ENCODE results near the gene CNOT1. TPM values are rescaled to one million over a fixed set of nuclear protein-coding genes. Genes with fewer than 3 reads are reported as not detected.

Gene CNOT1
- total RNA-seq, 2 donors from 2014 or later: 295 to 315 TPM

GRCh38 chr16:58515871-58516767, 113.5 kb downstream of the CNOT1 start:
- ATAC-seq (replicated peaks in 1 of 2): peak; percentile 67 to 69
- H3K4me3 Mint-ChIP-seq: peak overlapping the region; percentile 91 to 95
- H3K27ac Mint-ChIP-seq: no peak overlapping the region
- H3K27me3 Mint-ChIP-seq (ENCODE audit: low read depth): no peaks in the 10 kb centered on the region
- peaks cover 3 to 6% of the 10 kb centered on the region in 2 donors for H3K36me3 Mint-ChIP-seq (ENCODE audit: insufficient read depth in 2 of 2)
- H3K9me3 Mint-ChIP-seq: no peaks in the 10 kb centered on the region
- peaks cover 49% of the 10 kb centered on the region for H3K4me1 Mint-ChIP-seq (ENCODE audit: low read depth)
- peak; percentile 55 to 60 for DNase-seq

DNA sequence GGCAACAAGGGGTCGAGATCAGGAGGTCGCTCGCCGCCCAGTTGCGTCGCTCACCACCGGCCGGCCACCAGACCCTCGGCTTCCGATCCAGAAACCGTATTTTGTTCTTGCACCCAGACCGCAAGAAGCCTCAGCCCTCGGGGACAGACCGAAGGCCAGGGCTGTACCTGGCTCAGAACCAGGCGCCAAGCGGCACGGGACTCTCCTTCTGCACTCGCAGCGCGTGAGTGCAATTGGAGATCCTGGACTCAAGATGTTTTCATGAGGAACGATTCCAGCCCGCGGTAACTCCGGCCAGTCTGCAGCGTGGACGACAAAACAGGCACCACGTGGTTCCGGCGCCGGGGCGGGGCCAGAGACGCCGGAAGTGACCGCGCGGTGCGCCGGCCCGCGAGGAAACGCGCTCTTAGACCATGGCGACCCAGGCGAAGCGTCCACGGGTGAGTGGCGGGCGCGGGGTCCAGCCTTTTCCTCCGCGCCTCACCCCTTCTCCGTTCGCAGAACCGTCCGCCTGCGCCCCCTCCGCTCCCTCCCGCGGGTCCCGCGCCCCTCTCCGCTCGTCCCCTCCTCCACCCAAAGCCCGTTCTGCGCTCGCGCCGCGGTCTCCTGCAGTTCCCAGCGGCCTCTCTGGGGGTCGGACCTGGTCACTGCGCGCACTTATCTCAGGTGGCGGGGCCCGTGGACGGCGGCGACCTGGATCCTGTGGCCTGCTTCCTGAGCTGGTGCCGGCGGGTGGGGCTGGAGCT, 114.3 kb downstream of the CNOT1 start, which contains the start of gene SETD6:
TSS of gene SETD6 (plus strand) at position 393 of the 746 bp plus-strand sequence. CDS start at position 414, 21 bp downstream.
- peaks cover 2 to 3% of the 10 kb centered on the region in 2 donors for H3K36me3 Mint-ChIP-seq (ENCODE audit: insufficient read depth in 2 of 2)
- DNase-seq (peak; percentile 84 to 90), ATAC-seq (replicated peaks in 1 of 2) (peak; percentile 84 to 86)
- H3K4me1 Mint-ChIP-seq (ENCODE audit: low read depth): peaks cover 44% of the 10 kb centered on the region
- no peaks in the 10 kb centered on the region for H3K27me3 Mint-ChIP-seq (ENCODE audit: low read depth)
- peak within 1 kb of the TSS; percentile 91 to 95 for H3K4me3 Mint-ChIP-seq
- peak within 1 kb of the TSS; percentile 91 for H3K27ac Mint-ChIP-seq
- H3K9me3 Mint-ChIP-seq: no peaks in the 10 kb centered on the region

GRCh38 chr16:58513874-58514273, 115.8 kb downstream of the CNOT1 start:
- Mint-ChIP-seq H3K9me3 (no peaks in the 10 kb centered on the region), H3K27me3 (ENCODE audit: low read depth) (no peaks in the 10 kb centered on the region), H3K27ac (peak overlapping the region; percentile 42), H3K36me3 (ENCODE audit: insufficient read depth in 2 of 2) (peaks cover 2 to 3% of the 10 kb centered on the region in 2 donors), H3K4me1 (ENCODE audit: low read depth) (peaks cover 40% of the 10 kb centered on the region), H3K4me3 (no peak overlapping the region)
- no peak for DNase-seq
- ATAC-seq (replicated peaks in 1 of 2): no peak

DNA sequence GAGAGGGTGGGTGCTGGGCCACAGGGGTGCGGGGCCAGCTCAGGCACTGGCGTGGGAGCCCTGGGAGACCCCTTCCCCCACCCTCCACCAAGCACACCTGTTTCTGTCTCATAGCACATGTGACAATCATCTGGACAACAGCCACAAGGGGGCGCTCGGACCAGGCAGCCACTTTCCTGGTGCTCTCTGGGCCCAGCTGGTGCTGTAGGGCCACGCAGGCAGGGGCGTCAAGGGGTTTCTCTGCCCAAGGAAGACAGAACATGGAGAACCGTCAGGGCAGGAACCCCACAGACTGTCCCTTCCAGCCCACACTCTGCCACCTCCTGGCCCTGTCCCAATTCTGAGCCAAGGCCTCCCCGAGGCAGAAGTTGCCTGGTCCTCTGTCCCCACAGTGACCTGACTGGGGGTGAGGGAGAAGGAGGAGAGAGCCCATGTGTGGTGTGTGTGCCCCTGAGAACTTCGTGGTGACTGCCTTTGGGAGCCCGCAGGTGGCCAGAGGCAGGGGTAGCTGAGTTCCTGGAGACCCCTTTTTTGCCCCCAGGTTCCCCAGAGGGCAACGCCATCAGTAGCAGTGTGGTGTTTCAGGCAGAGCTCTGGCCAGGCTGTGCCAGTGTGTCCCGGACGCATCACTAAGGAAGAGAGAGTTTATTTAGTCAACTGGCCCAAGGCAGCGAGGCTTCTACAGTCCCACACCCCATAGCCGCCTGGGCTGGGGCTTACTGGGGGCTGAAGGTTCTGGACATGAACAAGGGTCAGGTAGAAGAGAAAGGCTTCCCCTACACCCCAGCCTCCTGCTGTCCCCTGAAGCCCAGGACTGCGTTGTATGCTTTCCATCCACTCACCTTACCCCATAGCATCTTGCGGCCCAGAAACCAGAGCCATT, 117.5 kb downstream of the CNOT1 start:
- peak; percentile 38 to 44 for ATAC-seq (replicated peaks in 1 of 2)
- no peaks in the 10 kb centered on the region for H3K27me3 Mint-ChIP-seq (ENCODE audit: low read depth)
- no peak overlapping the region for H3K4me3 Mint-ChIP-seq
- no peaks in the 10 kb centered on the region for H3K9me3 Mint-ChIP-seq
- H3K27ac Mint-ChIP-seq: peak overlapping the region; percentile 61
- peaks cover 25% of the 10 kb centered on the region for H3K4me1 Mint-ChIP-seq (ENCODE audit: low read depth)
- peak; percentile 87 to 88 for DNase-seq
- H3K36me3 Mint-ChIP-seq (ENCODE audit: insufficient read depth in 2 of 2): peaks cover 0 to 2% of the 10 kb centered on the region in 2 donors

DNA sequence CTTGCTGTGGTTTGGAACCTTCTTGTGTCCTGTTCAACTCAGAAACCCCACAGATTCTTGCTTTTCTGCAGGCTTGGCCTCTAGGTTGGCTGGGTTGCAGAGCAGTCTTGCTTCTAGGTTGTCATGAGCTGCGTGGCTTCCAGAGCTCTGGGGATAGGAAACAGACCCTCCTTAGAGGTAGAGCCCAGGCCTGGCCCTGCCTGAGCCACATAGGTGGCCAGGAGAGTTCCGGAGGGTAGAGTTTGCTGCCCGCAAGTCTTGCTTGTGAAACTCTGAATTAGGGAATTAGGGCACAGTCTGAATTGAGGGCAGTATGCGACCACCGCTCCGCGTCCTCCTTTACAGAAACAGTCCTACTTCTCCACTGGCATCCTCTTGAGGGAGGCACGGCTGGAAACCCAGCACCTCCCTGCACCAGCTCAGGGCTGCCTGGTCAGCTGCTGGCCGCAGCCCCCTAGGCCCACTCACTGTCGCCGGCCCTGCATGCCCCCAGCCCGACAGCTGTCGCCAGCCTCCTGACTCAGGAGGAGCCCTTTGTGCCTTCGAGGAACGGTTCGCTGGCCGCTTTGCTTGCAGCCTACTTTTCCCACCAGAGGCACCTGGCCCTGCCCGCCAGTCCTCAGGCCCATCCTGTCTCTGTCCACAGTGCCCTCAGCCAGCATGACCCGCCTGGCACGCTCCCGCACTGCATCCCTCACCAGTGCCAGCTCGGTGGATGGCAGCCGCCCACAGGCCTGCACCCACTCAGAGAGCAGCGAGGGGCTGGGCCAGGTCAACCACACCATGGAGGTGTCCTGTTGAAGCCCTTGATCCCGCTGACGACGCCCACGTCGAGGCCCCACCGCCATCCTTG, 118.6 kb downstream of the CNOT1 start:
- ATAC-seq (replicated peaks in 1 of 2) (no peak), DNase-seq (no peak)
- H3K36me3 Mint-ChIP-seq (ENCODE audit: insufficient read depth in 2 of 2): no peaks in the 10 kb centered on the region
- H3K27me3 Mint-ChIP-seq (ENCODE audit: low read depth): no peaks in the 10 kb centered on the region
- peaks cover 13% of the 10 kb centered on the region for H3K4me1 Mint-ChIP-seq (ENCODE audit: low read depth)
- no peaks in the 10 kb centered on the region for H3K9me3 Mint-ChIP-seq
- no peak overlapping the region for H3K4me3 Mint-ChIP-seq
- no peak overlapping the region for H3K27ac Mint-ChIP-seq

- H3K36me3 Mint-ChIP-seq (ENCODE audit: insufficient read depth in 2 of 2): no peaks in the 10 kb centered on the region
- H3K27ac Mint-ChIP-seq: no peak overlapping the region
- no peaks in the 10 kb centered on the region for H3K9me3 Mint-ChIP-seq
- H3K4me1 Mint-ChIP-seq (ENCODE audit: low read depth): peaks cover 13% of the 10 kb centered on the region
- DNase-seq (no peak), ATAC-seq (replicated peaks in 1 of 2) (no peak)
- H3K4me3 Mint-ChIP-seq: no peak overlapping the region
- H3K27me3 Mint-ChIP-seq (ENCODE audit: low read depth): no peaks in the 10 kb centered on the region
Measured at GRCh38 chr16:58510097-58510775, 119.4 kb downstream of the CNOT1 start.

- peaks cover 8% of the 10 kb centered on the region for H3K4me1 Mint-ChIP-seq (ENCODE audit: low read depth)
- H3K9me3 Mint-ChIP-seq: no peaks in the 10 kb centered on the region
- H3K36me3 Mint-ChIP-seq (ENCODE audit: insufficient read depth in 2 of 2): no peaks in the 10 kb centered on the region
- H3K27me3 Mint-ChIP-seq (ENCODE audit: low read depth): no peaks in the 10 kb centered on the region
- no peak for DNase-seq
- H3K27ac Mint-ChIP-seq: no peak overlapping the region
- no peak for ATAC-seq (replicated peaks in 1 of 2)
- H3K4me3 Mint-ChIP-seq: no peak overlapping the region
Measured at GRCh38 chr16:58509256-58510096, 120.2 kb downstream of the CNOT1 start.

- no peaks in the 10 kb centered on the region for H3K9me3 Mint-ChIP-seq
- H3K27ac Mint-ChIP-seq: no peak overlapping the region
- peaks cover 8% of the 10 kb centered on the region for H3K4me1 Mint-ChIP-seq (ENCODE audit: low read depth)
- no peaks in the 10 kb centered on the region for H3K27me3 Mint-ChIP-seq (ENCODE audit: low read depth)
- DNase-seq (no peak), ATAC-seq (replicated peaks in 1 of 2) (no peak)
- H3K36me3 Mint-ChIP-seq (ENCODE audit: insufficient read depth in 2 of 2): no peaks in the 10 kb centered on the region
- H3K4me3 Mint-ChIP-seq: no peak overlapping the region
Measured at GRCh38 chr16:58508671-58509251, 120.9 kb downstream of the CNOT1 start.

DNA sequence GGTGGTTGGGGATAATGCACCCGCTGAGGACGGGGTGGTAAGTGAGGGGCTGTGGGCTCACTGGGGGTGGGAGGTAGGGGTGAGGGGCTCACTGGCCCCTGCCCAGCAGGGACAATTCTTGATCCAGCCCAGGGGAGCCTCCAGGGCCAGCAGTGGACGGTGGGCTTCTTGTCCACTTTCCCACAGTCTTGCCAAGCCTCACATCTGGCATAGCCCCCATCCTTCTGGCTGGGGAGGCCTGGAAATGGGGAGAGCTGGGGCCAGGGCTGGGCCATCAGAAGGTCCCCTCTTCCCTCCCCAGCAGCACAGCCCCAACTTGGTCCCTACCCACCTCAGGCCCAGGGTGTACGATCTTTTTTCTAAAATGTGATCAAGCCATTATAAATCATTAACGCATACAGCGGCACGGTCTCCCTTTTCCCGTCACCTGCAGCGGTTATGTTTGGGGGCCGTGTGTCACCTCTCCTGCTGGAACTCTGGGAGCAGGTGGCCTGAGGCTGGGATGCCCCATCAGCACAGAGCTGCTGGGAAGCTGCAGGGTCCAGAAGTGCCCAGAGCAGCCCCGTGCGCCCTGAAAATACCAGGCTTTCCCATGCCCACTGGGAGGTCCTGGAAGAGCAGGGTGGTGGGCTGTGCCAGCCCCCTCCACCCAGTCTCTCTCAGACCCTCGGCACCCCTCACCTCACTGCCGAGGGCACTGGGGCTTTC, 121.5 kb downstream of the CNOT1 start:
- H3K4me1 Mint-ChIP-seq (ENCODE audit: low read depth): peaks cover 8% of the 10 kb centered on the region
- ATAC-seq (replicated peaks in 1 of 2) (no peak), DNase-seq (no peak)
- H3K27ac Mint-ChIP-seq: no peak overlapping the region
- H3K9me3 Mint-ChIP-seq: no peaks in the 10 kb centered on the region
- H3K27me3 Mint-ChIP-seq (ENCODE audit: low read depth): peaks cover 1% of the 10 kb centered on the region
- no peak overlapping the region for H3K4me3 Mint-ChIP-seq
- no peaks in the 10 kb centered on the region for H3K36me3 Mint-ChIP-seq (ENCODE audit: insufficient read depth in 2 of 2)

- DNase-seq (no peak), ATAC-seq (replicated peaks in 1 of 2) (no peak)
- H3K36me3 Mint-ChIP-seq (ENCODE audit: insufficient read depth in 2 of 2): no peaks in the 10 kb centered on the region
- H3K4me1 Mint-ChIP-seq (ENCODE audit: low read depth): peaks cover 7% of the 10 kb centered on the region
- H3K27me3 Mint-ChIP-seq (ENCODE audit: low read depth): peaks cover 8% of the 10 kb centered on the region
- H3K4me3 Mint-ChIP-seq: no peak overlapping the region
- H3K27ac Mint-ChIP-seq: no peak overlapping the region
- H3K9me3 Mint-ChIP-seq: no peaks in the 10 kb centered on the region
Measured at GRCh38 chr16:58507195-58507962, 122.2 kb downstream of the CNOT1 start.
